Breast epithelium (tissue), 3 donors: Measurements from ENCODE around the gene FAM124A.

Source experiments
- CTCF ChIP-seq, 3 donors: fragments of 450-650 bp; IDR thresholded peaks; one replicate each; pipeline ENCODE4 v1.5.1; 2016 to 2017; ENCODE audit warnings: antibody characterized with exemption in 3 of 3, mild to moderate bottlenecking in 3 of 3, moderate library complexity in 3 of 3
- POLR2AphosphoS5 ChIP-seq, 3 donors: sonication (generic); formaldehyde crosslinking; IDR thresholded peaks; one replicate each; pipeline ENCODE4 v1.6.1; 2017; ENCODE audit warnings: antibody characterized with exemption in 3 of 3

GRCh38 chr13:51212758-51213157 is 9.4 kb upstream of the FAM124A start:
- TF ChIP-seq CTCF (IDR thresholded peaks at IDR 0.05) (no peak), POLR2AphosphoS5 (IDR thresholded peaks at IDR 0.05) (no peak)
